Body of pancreas (tissue), 4 donors: Measurements from ENCODE around the gene CKS1B. TPM values are rescaled to one million over a fixed set of nuclear protein-coding genes. Genes with fewer than 3 reads are reported as not detected.

Experiments
- ATAC-seq: fragments of 150-250 bp; one replicate; pipeline ENCODE4 v1.9.1; 2016
- DNase-seq, 4 donors: peaks; one replicate each; pipeline ENCODE4 v3.0.0-alpha.2; 2019
- H3K27ac ChIP-seq, 4 donors: fragments of 200-600 bp; sonication (generic); 1 replicate in 3 of 4; 2 replicates in 1 of 4; pipeline versions ENCODE4 v1.5.1 to v1.6.1; 2016 to 2019; ENCODE audit warnings: mild to moderate bottlenecking in 1 of 4, mixed read lengths in 1 of 4, moderate library complexity in 1 of 4
- H3K27me3 ChIP-seq, 2 donors: fragments of 200-600 bp; sonication (generic); one replicate each; pipeline ENCODE4 v1.6.0; 2016; ENCODE audit warnings: mild to moderate bottlenecking in 1 of 2
- H3K36me3 ChIP-seq, 2 donors: fragments of 200-600 bp; sonication (generic); replicated peaks in 1 of 2; 2 replicates each; pipeline ENCODE4 v1.5.1; 2016; ENCODE audit warnings: low read depth in 2 of 2; ENCODE audit not compliant: insufficient read depth in 1 of 2
- H3K4me1 ChIP-seq: fragments of 200-600 bp; sonication (generic); one replicate; pipeline ENCODE4 v1.6.0; 2016
- H3K4me3 ChIP-seq, 2 donors: fragments of 200-600 bp; sonication (generic); 1 replicate in 1 of 2; 2 replicates in 1 of 2; pipeline ENCODE4 v1.5.1; 2016 to 2019
- H3K9me3 ChIP-seq, 3 donors: fragments of 200-600 bp; sonication (generic); 1 replicate in 2 of 3; 2 replicates in 1 of 3; pipeline ENCODE4 v1.5.1; 2016
- CTCF ChIP-seq, 7 experiments: fragments of 450-650 bp in 4 of 7; fragments of 200-600 bp in 3 of 7; sonication (generic) in 3 of 7; IDR thresholded peaks; one replicate each; pipeline ENCODE4 v1.5.1; 2016 to 2019; ENCODE audit warnings: antibody characterized with exemption in 7 of 7
- POLR2A ChIP-seq, 3 donors: fragments of 450-650 bp; IDR thresholded peaks; one replicate each; pipeline ENCODE4 v1.6.1; 2016; ENCODE audit warnings: antibody characterized with exemption in 3 of 3, mild to moderate bottlenecking in 2 of 3
- WGBS, 2 donors: methylation state at CpG; one replicate each; pipeline ENCODE4 v1.1.5; 2017; 5-methylcytosine and 5-hydroxymethylcytosine counted together
- intact Hi-C: fragments of 100-400 bp; cut with DNase I; formaldehyde crosslinking; loops from one replicate; pipeline ENCODE4 v1.15.1; 2023
- total RNA-seq, 2 donors: library from RNA; depleted of rRNA; stranded (reverse); fragments of >200 nt; gene quantifications; one replicate each; pipeline ENCODE4 v1.1.0, GENCODE V29; 2016

The CKS1B gene
- total RNA-seq, 2 donors from 2014 or later: 15.6 to 29.0 TPM

- H3K4me3 ChIP-seq: no peak overlapping the region
- H3K27ac ChIP-seq: no peak overlapping the region
- intact Hi-C loops: no loop called here
- ATAC-seq (no peak), DNase-seq (no peak)
- no peaks in the 10 kb centered on the region for H3K36me3 ChIP-seq
- H3K27me3 ChIP-seq: no peaks in the 10 kb centered on the region
- TF ChIP-seq CTCF (IDR thresholded peaks at IDR 0.05) (no peak), POLR2A (IDR thresholded peaks at IDR 0.05) (no peak)
- no peaks in the 10 kb centered on the region for H3K9me3 ChIP-seq
- H3K4me1 ChIP-seq: peaks cover 34% of the 10 kb centered on the region
- 80 to 83% methylated on average over 15 of the region's 15 CpGs for WGBS, 2 donors
Measured at GRCh38 chr1:154996966-154997701, 22.7 kb downstream of the CKS1B start.

- H3K9me3 ChIP-seq: no peaks in the 10 kb centered on the region
- no peaks in the 10 kb centered on the region for H3K36me3 ChIP-seq
- TF ChIP-seq POLR2A (IDR thresholded peaks at IDR 0.05) (no peak), CTCF (IDR thresholded peaks at IDR 0.05) (peak in 1 of 7 experiments; percentile 18)
- ATAC-seq: no peak
- WGBS, 2 donors: 63 to 68% methylated on average over 15 to 16 of the region's 16 CpGs
- H3K27ac ChIP-seq: no peak overlapping the region
- H3K4me3 ChIP-seq: no peak overlapping the region
- H3K4me1 ChIP-seq: peaks cover 34% of the 10 kb centered on the region
- DNase-seq: no peak
- H3K27me3 ChIP-seq: no peaks in the 10 kb centered on the region
- intact Hi-C loops: no loop called here
Measured at GRCh38 chr1:154998201-154998780, 23.8 kb downstream of the CKS1B start.

GRCh38 chr1:154998818-154999570 lies 24.5 kb downstream of the CKS1B start:
- H3K36me3 ChIP-seq: no peaks in the 10 kb centered on the region
- peaks cover 34% of the 10 kb centered on the region for H3K4me1 ChIP-seq
- DNase-seq (peak; percentile 50 to 59 (median 56)), ATAC-seq (no peak)
- peak overlapping the region; percentile 90 to 100 (median 100) for H3K27ac ChIP-seq
- TF ChIP-seq POLR2A (IDR thresholded peaks at IDR 0.05): no peak
- TF ChIP-seq CTCF (IDR thresholded peaks at IDR 0.05): peak; percentile 48 to 77 (median 60)
- no peaks in the 10 kb centered on the region for H3K27me3 ChIP-seq
- no peaks in the 10 kb centered on the region for H3K9me3 ChIP-seq
- no peak overlapping the region for H3K4me3 ChIP-seq
- WGBS, 2 donors: 15 to 20% methylated on average over 20 to 34 of the region's 40 CpGs
- intact Hi-C loops: no loop called here

GRCh38 chr1:154999571-155000410 lies 25.3 kb downstream of the CKS1B start:
- TF ChIP-seq POLR2A (IDR thresholded peaks at IDR 0.05): peak in 1 of 3 donors; percentile 22
- TF ChIP-seq CTCF (IDR thresholded peaks at IDR 0.05): no peak
- no peaks in the 10 kb centered on the region for H3K36me3 ChIP-seq
- peak overlapping the region; percentile 90 to 100 (median 100) for H3K27ac ChIP-seq
- no peaks in the 10 kb centered on the region for H3K27me3 ChIP-seq
- intact Hi-C loops: no loop called here
- WGBS, 2 donors: 1 to 6% methylated on average over 28 to 39 of the region's 50 CpGs
- no peaks in the 10 kb centered on the region for H3K9me3 ChIP-seq
- H3K4me1 ChIP-seq: peaks cover 36% of the 10 kb centered on the region
- DNase-seq: peak; percentile 52 to 68 (median 63)
- H3K4me3 ChIP-seq: no peak overlapping the region
- ATAC-seq: no peak
